NCI-H1694 treated with DMSO at 0.1 percent for 48 hours (cell line): ENCODE results near the gene CCDC159.
"Not testable (repeated sequence)": the region's sequence is repeated elsewhere in the genome, so short reads cannot be mapped to it uniquely, and the experiment has no call there.

ENCODE experiments used
- DNase-seq: peaks from one replicate; lab custom pipeline; 2025; lab: John Stamatoyannopoulos, UW

The CCDC159 gene

DNA sequence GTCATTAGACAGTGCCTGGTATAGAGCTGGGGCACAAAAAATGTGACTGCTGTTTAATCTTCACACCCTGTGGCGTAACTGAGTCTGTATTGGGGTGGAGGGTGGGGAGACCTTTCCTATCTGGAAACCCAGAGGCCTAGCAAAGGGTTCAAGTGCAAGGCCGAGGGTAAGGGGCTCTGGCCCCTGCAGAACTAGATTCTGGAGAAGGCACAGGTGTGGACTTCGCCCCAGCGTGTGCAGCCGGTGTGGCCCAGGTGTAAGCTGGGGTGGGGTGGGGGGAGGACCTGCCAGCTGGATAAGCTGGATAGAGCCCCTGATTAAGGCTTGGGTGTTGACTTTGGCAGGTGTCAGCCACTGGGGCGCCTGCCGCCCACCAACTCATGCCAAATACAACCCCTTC lies 8.2 kb upstream of the CCDC159 start:
- DNase-seq = no peak

- no peak for DNase-seq
Observed at GRCh38 chr19:11338569-11339253, 7.6 kb upstream of the CCDC159 start.

- DNase-seq = peak; percentile 80
Observed at GRCh38 chr19:11339254-11340098, 6.8 kb upstream of the CCDC159 start, which contains the start of gene RAB3D. Gene RAB3D, minus strand, starts transcription at chr19:11339657. Its CDS starts 2,258 bp downstream, at chr19:11337399.

DNA sequence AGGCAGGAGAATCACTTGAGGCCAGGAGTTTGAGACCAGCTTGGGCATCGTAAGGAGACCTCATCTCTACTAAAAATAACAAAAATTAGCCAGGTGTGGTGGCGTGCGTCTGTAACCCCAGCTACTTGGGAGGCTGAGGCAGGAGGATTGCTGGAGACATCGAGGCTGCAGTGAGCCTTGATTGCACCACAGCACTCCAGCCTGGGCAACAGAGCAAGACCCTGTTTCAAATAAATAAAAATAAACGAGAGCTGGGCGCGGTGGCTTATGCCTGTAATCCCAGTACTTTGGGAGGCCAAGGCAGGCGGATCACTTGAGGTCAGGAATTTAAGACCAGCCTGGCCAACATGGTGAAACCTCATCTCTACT lies 6.2 kb upstream of the CCDC159 start:
- not testable (repeated sequence) for DNase-seq

- no peak for DNase-seq
Observed at GRCh38 chr19:11342429-11342828, 3.9 kb upstream of the CCDC159 start.

DNA sequence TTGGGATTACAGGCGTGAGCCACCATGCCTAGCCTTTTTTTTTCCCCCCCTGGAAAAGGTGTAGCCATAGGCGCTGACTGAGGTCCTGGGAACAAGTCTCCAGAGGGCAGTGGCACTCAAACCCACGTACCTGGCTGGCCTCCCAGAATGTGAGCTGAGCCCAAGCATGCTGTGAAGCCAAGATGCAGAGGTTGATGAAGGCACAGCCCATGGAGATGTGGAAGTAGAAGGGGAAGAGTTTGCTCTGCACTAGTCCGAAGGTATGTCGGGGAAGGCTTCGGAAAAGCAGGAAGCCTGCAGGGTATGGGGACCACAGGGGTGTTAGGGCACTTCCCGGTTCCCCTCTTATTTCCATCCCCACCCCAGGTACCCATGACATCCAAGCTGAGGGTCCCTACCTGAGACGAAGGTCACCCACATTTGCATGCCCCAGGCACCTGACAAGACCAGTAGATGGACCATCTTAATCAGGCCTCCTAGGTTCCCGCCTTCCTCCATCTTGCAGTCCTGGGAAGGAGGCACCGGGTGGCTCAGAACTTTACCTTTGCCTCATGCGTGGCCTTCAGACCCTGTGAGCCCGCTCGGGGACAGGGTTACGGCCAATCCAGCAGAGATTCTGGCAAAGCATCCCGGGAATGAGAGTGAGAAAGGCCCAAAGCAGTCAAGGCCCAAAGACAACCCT lies 1.1 kb upstream of the CCDC159 start:
- DNase-seq = no peak

DNA sequence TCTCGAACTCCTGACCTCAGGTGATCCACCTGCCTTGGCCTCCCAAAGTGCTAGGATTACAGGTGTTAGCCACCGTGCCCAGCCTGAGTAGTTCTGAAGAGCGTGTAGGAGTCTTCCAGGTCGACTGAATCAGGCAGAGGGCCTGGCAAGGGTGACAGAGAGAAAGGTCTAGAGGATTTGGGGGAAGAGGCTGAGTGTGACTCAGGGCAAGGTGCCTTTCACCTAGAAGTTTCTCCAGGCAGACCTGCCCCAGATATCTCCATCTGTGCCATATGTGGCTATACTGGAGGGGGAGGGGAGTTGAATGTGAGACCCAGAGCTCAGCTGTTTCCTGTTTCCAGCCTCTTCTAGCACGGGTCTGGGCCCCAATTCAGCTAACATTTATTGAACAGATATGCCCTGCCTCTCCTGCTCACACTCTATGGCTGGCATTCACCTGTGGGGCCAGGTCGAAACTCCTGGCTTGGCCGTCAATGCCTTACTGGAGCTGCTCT lies 1.3 kb downstream of the CCDC159 start:
- DNase-seq = no peak

DNA sequence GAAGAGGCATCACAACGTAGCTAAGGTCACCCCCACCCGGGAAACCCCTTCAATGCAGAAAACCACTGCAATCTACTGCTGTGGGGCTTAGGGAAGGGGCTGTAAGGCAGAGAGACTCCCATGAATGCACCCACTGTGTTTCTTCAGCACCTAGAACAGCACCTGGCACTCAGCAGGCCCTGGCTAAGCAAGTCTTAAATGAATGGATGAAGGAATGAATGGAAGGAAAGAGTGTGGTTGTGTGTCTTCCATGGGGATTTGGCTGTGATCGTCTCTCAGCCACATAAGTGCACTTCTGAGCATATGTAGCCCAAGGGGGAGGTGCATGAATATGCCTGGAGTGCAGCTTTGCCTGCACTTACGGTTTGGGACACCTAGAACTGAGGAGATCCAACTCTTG lies 2.9 kb downstream of the CCDC159 start:
- no peak for DNase-seq

GRCh38 chr19:11354102-11354501 lies 7.8 kb downstream of the CCDC159 start:
- not testable (repeated sequence) for DNase-seq

DNA sequence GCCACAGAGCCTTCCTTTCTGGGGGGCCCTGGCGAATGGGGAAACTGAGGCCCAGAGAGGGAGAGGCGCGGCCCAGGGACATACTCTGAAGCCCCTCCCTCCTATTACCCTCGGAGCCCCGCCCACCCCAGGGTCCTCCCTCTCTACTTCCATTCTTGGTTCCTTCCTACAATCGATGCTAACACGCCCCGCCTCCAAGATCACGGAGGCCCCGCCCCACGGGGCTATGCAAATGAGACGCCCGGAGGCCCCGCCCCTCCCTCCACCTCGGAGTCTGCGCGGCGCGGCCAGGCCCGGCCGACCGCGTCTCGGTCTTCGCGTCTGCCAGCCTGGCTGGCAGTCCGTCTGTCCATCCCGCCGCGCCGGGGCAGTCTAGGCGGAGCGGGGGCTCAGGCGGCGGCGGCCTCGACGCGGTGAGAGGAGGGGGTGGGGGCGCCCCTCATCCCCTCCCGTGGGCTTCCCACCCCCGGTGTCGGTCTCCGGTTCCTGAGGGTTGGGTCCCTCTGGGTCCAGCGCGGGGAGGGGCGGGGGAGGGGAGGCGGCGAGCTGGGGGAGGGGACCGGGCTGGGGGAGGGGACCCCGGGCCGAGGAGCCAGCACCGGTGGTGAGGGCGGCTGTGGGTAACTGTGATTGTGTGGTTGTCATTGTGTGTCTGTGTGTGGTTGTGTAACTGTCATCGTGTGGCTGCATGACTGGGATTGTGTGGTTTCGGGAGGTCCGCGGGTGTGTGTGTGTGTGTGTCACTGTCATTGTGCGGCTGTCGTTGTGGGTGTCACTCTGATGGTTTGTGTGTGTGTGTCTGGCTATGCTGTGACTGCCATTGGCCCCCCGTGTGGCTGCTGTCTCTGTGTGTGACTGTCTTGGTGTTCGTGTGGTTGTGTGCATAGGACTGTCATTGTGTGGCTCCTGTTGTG lies 9.1 kb downstream of the CCDC159 start, which contains the start of gene PLPPR2:
PLPPR2 (plus strand) TSS at position 273 of the 914 bp plus-strand sequence. CDS start 2,242 bp downstream, outside the sequence.
- DNase-seq = peak; percentile 50

DNA sequence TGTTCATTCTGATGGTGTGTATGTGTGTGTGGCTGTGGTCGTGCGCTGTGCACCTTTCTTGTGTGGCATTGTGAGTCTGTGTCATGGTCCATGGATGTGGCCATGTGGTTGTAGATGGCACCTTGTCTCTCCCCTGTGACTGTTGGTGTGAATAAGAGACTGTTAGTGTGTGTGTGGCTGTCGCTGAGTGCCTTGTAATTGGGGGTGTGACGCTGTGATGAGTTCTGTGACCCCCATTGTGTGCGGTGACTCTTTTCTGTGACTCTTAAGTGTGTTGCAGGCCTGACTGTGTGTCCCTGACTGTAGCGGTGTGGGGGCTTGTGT lies 9.7 kb downstream of the CCDC159 start:
- no peak for DNase-seq

DNA sequence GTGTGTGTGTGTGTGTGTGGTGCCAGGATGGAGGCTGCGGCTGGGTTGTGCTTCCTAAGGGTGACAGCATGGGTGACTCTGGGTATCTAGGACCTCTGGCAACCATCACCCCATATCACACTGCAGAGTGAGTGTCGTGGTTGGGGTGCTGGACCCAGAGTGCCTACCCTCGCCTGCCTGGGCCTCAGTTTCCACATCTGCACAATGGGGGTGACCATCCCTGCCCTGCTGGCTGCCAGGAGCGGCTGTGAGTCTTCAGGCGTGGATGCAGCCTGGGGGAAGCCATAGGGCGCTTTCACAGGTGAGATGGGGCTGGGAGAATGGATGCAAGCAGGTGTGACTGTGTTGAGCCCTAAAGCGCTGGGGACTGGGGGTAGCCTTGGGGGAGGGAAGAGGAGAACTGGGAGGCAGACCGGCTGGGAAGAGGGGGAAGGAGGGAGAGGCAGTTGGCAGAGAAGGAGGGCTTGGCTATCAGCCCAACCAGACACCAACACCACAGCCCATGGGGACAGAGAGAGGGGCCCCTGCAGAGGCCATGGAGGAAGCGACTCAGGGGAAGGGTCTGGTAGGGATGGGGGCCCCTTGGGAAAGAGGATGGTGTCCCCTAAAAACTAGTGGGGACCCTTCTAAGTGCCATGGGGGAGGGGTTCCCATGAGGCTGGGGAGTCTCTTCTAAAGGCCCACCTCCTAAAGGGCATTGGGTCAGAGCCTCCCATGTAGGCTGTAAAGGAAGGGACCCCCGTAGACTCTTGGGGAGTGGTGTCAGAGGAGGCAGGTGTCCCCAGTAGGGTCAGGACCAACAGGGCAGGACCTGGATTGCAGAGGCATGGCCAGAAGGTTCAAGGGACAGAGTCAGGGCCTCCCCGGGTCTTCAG lies 10.6 kb downstream of the CCDC159 start:
- no peak for DNase-seq

- DNase-seq = no peak
Observed at GRCh38 chr19:11359421-11359820, 13.1 kb downstream of the CCDC159 start.

DNA sequence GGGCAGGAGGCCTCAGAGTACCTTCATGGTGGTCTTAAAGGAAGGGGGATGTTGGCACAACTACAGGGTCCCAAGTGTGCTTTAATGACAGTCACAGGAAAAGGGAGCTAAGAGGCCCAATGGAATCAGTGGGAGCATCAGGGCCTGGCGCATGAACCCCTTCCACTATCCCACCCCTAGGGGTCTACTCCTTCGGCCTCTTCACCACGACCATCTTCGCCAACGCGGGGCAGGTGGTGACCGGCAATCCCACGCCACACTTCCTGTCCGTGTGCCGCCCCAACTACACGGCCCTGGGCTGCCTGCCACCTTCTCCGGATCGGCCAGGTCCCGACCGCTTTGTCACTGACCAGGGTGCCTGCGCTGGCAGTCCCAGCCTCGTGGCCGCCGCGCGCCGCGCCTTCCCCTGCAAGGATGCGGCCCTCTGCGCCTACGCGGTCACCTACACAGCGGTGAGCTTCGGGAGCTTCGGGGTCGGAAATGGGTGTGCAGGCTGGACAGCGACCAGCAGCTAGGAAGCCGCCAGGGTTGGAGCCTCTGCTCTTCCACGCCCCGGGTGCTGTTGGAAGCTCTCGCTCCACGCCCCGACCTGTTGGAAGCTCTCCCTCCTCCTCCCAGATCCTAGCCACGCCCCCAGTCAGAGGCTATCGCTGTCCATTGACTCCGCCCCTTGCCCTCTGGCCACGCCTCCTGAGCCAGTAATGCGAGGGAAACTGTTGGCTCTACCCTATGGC lies 14.9 kb downstream of the CCDC159 start:
- no peak for DNase-seq

DNA sequence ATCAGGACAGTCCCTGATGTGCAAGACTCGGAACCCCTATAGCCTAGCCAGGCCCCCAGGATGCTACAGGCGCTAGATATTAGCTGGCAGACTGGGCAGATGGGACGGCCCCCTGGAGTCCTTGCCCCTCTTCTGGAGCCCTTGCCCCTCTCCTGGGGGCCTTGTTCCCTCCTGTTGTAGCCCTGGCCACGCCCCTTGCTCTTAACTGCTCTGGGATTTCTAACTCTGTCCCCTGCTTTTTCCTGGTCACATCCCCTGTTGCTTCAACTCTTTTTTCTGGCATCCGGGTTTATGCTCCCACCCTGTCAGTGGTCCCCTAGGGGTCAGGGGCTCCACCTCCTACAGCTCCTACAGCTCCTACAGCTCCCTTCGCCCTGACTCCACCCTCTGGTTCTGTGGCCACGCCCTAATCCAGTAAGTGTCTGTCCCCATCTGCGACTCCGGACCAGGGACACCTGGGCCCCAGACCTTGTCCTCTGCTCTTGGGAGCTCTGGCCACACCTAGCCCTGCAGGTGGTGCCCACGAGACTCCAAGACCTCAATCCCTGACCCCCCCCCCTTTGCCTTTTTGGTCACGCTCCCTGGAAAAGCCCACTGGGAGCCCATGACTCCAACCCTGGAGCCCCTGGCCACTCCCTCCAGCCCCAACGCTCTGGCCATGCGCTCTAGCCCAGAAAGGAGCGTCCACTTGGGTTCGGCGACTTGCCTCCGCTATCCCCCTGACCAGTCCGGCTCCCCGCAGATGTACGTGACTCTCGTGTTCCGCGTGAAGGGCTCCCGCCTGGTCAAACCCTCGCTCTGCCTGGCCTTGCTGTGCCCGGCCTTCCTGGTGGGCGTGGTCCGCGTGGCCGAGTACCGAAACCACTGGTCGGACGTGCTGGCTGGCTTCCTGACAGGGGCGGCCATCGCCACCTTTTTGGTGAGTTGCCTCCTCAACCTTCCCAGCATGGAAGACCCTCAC lies 15.7 kb downstream of the CCDC159 start:
- no peak for DNase-seq

DNA sequence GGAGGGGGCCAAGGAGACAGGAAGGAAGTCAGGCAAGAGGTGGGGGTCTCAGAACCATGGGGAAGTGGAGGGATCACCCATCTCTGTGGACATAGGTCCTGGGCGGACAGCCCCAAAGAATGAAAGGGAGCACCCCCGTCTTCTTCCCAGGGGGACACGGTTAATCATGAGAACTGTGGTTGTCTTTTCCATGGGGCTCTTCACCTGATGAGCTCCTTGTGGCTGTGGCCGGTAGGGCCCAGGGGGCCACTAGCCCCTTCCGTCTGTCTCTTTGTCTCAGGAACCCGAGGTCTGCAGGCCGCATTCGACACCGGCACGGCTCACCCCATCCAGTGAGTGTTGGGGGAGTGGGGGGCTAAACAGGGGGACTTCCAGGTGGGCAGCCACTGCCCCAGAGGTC lies 17.6 kb downstream of the CCDC159 start:
- DNase-seq = no peak

GRCh38 chr19:11364296-11364904 lies 18.1 kb downstream of the CCDC159 start:
- no peak for DNase-seq

GRCh38 chr19:11364935-11365334 lies 18.6 kb downstream of the CCDC159 start:
- DNase-seq = no peak
